ENCODE measurements around the gene S100PBP.
A peak's percentile ranks its signal among the peaks of the same experiment; 100 is the strongest.

The S100PBP gene

GRCh38 chr1:32865639-32866405 lies 48.4 kb downstream of the S100PBP start:
- H3K4me1 Mint-ChIP-seq (ENCODE audit: low read depth): peaks cover 4% of the 10 kb centered on the region
- DNase-seq: no peak
- H3K4me3 Mint-ChIP-seq: no peak overlapping the region
- peaks cover 22% of the 10 kb centered on the region for H3K27me3 Mint-ChIP-seq
- no peak overlapping the region for H3K27ac Mint-ChIP-seq
- no peaks in the 10 kb centered on the region for H3K9me3 Mint-ChIP-seq
- peaks cover 31% of the 10 kb centered on the region for H3K36me3 Mint-ChIP-seq (ENCODE audit: low read depth)

GRCh38 chr1:32867151-32867550 lies 49.7 kb downstream of the S100PBP start:
- DNase-seq: no peak
- H3K27me3 Mint-ChIP-seq: peaks cover 34% of the 10 kb centered on the region
- peaks cover 23% of the 10 kb centered on the region for H3K36me3 Mint-ChIP-seq (ENCODE audit: low read depth)
- H3K9me3 Mint-ChIP-seq: no peaks in the 10 kb centered on the region
- peak overlapping the region; percentile 54 for H3K27ac Mint-ChIP-seq
- H3K4me1 Mint-ChIP-seq (ENCODE audit: low read depth): peaks cover 9% of the 10 kb centered on the region
- H3K4me3 Mint-ChIP-seq: no peak overlapping the region

- peaks cover 19% of the 10 kb centered on the region for H3K36me3 Mint-ChIP-seq (ENCODE audit: low read depth)
- DNase-seq: no peak
- no peak overlapping the region for H3K4me3 Mint-ChIP-seq
- H3K27ac Mint-ChIP-seq: no peak overlapping the region
- H3K4me1 Mint-ChIP-seq (ENCODE audit: low read depth): peaks cover 9% of the 10 kb centered on the region
- peaks cover 36% of the 10 kb centered on the region for H3K27me3 Mint-ChIP-seq
- H3K9me3 Mint-ChIP-seq: no peaks in the 10 kb centered on the region
These were observed 50.2 kb downstream of the S100PBP start for GRCh38 chr1:32867671-32868070.

GRCh38 chr1:32868085-32868484 lies 50.6 kb downstream of the S100PBP start:
- Mint-ChIP-seq H3K27me3 (peaks cover 40% of the 10 kb centered on the region), H3K9me3 (no peaks in the 10 kb centered on the region), H3K4me1 (ENCODE audit: low read depth) (peaks cover 10% of the 10 kb centered on the region), H3K27ac (no peak overlapping the region), H3K4me3 (no peak overlapping the region), H3K36me3 (ENCODE audit: low read depth) (peaks cover 15% of the 10 kb centered on the region)
- no peak for DNase-seq

GRCh38 chr1:32868806-32869455 lies 51.5 kb downstream of the S100PBP start:
- H3K27ac Mint-ChIP-seq: no peak overlapping the region
- no peak for DNase-seq
- no peaks in the 10 kb centered on the region for H3K9me3 Mint-ChIP-seq
- H3K36me3 Mint-ChIP-seq (ENCODE audit: low read depth): peaks cover 12% of the 10 kb centered on the region
- H3K4me1 Mint-ChIP-seq (ENCODE audit: low read depth): peaks cover 10% of the 10 kb centered on the region
- peaks cover 46% of the 10 kb centered on the region for H3K27me3 Mint-ChIP-seq
- no peak overlapping the region for H3K4me3 Mint-ChIP-seq

GRCh38 chr1:32869923-32870614 lies 52.6 kb downstream of the S100PBP start:
- H3K4me1 Mint-ChIP-seq (ENCODE audit: low read depth): peaks cover 10% of the 10 kb centered on the region
- H3K36me3 Mint-ChIP-seq (ENCODE audit: low read depth): peaks cover 5% of the 10 kb centered on the region
- H3K27me3 Mint-ChIP-seq: peaks cover 58% of the 10 kb centered on the region
- no peak for DNase-seq
- no peak overlapping the region for H3K27ac Mint-ChIP-seq
- H3K4me3 Mint-ChIP-seq: peak overlapping the region; percentile 49
- H3K9me3 Mint-ChIP-seq: no peaks in the 10 kb centered on the region

GRCh38 chr1:32870615-32871363 lies 53.3 kb downstream of the S100PBP start, which contains the start of gene FNDC5:
FNDC5 (minus strand) TSS chr1:32870912.
- Mint-ChIP-seq H3K4me1 (ENCODE audit: low read depth) (peaks cover 10% of the 10 kb centered on the region), H3K36me3 (ENCODE audit: low read depth) (peaks cover 5% of the 10 kb centered on the region), H3K9me3 (no peaks in the 10 kb centered on the region), H3K27me3 (peaks cover 65% of the 10 kb centered on the region), H3K27ac (no peak within 1 kb of the TSS), H3K4me3 (peak within 1 kb of the TSS; percentile 49)
- DNase-seq: no peak

- no peak overlapping the region for H3K27ac Mint-ChIP-seq
- DNase-seq: peak; percentile 41
- H3K4me1 Mint-ChIP-seq (ENCODE audit: low read depth): peaks cover 10% of the 10 kb centered on the region
- H3K9me3 Mint-ChIP-seq: no peaks in the 10 kb centered on the region
- H3K4me3 Mint-ChIP-seq: peak overlapping the region; percentile 46
- peaks cover 5% of the 10 kb centered on the region for H3K36me3 Mint-ChIP-seq (ENCODE audit: low read depth)
- H3K27me3 Mint-ChIP-seq: peaks cover 68% of the 10 kb centered on the region
These were observed 54.1 kb downstream of the S100PBP start for GRCh38 chr1:32871364-32872191.

- Mint-ChIP-seq H3K36me3 (ENCODE audit: low read depth) (peaks cover 5% of the 10 kb centered on the region), H3K4me3 (no peak overlapping the region), H3K27ac (no peak overlapping the region), H3K4me1 (ENCODE audit: low read depth) (peaks cover 10% of the 10 kb centered on the region), H3K9me3 (no peaks in the 10 kb centered on the region), H3K27me3 (peaks cover 72% of the 10 kb centered on the region)
- no peak for DNase-seq
These were observed 54.7 kb downstream of the S100PBP start for GRCh38 chr1:32872192-32872460.

- Mint-ChIP-seq H3K4me1 (ENCODE audit: low read depth) (peaks cover 10% of the 10 kb centered on the region), H3K27ac (no peak overlapping the region), H3K9me3 (no peaks in the 10 kb centered on the region), H3K36me3 (ENCODE audit: low read depth) (peaks cover 3% of the 10 kb centered on the region), H3K27me3 (peaks cover 80% of the 10 kb centered on the region), H3K4me3 (no peak overlapping the region)
- DNase-seq: peak; percentile 15
These were observed 56.0 kb downstream of the S100PBP start for GRCh38 chr1:32873484-32873883.

GRCh38 chr1:32874860-32875752 lies 57.7 kb downstream of the S100PBP start:
- Mint-ChIP-seq H3K36me3 (ENCODE audit: low read depth) (no peaks in the 10 kb centered on the region), H3K9me3 (no peaks in the 10 kb centered on the region), H3K4me3 (no peak overlapping the region)

GRCh38 chr1:32876341-32877210 lies 59.1 kb downstream of the S100PBP start:
- H3K27me3 Mint-ChIP-seq: peaks cover 62% of the 10 kb centered on the region
- H3K36me3 Mint-ChIP-seq (ENCODE audit: low read depth): no peaks in the 10 kb centered on the region
- H3K4me1 Mint-ChIP-seq (ENCODE audit: low read depth): peaks cover 3% of the 10 kb centered on the region
- no peak overlapping the region for H3K4me3 Mint-ChIP-seq
- DNase-seq: peak; percentile 78
- H3K27ac Mint-ChIP-seq: no peak overlapping the region
- no peaks in the 10 kb centered on the region for H3K9me3 Mint-ChIP-seq

More at GRCh38 chr1:32874860-32875752, 57.7 kb downstream of the S100PBP start:
- Mint-ChIP-seq H3K27ac (no peak overlapping the region), H3K27me3 (peaks cover 64% of the 10 kb centered on the region), H3K4me1 (ENCODE audit: low read depth) (peaks cover 8% of the 10 kb centered on the region)
- no peak for DNase-seq

All from activated T-cell treated with anti-CD3 and anti-CD28 coated beads, Interleukin-2, amount 50 U/mL, for 24 hours (primary cell).